Panc1 (cell line): ENCODE data around the gene LHFPL2.

Experiments used
- CTCF ChIP-seq: fragments of 450-650 bp; IDR thresholded peaks from 2 replicates; pipeline ENCODE4 v1.5.1; 2017; ENCODE audit warnings: mild to moderate bottlenecking
- POLR2AphosphoS5 ChIP-seq: IDR thresholded peaks from 2 replicates; pipeline ENCODE4 v1.6.1; 2012; ENCODE audit warnings: mild to moderate bottlenecking, low read depth, low read length, moderate library complexity
- SIN3A ChIP-seq: IDR thresholded peaks from 2 replicates; pipeline ENCODE4 v1.6.1; 2012; ENCODE audit warnings: low read depth, mild to moderate bottlenecking, low read length, moderate library complexity, borderline replicate concordance; ENCODE audit not compliant: insufficient read depth
- TCF7L2 ChIP-seq: IDR thresholded peaks from 2 replicates; pipeline ENCODE4 v1.6.1; 2011; ENCODE audit warnings: mild to moderate bottlenecking, low read depth, low read length, inconsistent platforms

GRCh38 chr5:78638423-78638822 lies 10.1 kb downstream of the LHFPL2 start:
- TF ChIP-seq CTCF (no peak), POLR2AphosphoS5 (no peak), SIN3A (no peak), TCF7L2 (no peak)
